GM19240 (cell line): Measurements from ENCODE around the gene GABRB2.
"Not testable (repeated sequence)": the region's sequence is repeated elsewhere in the genome, so short reads cannot be mapped to it uniquely, and the experiment has no call there.

Experiments used
- DNase-seq: peaks from one replicate; pipeline ENCODE4 v3.0.0; 2011; ENCODE audit warnings: low spot score; ENCODE audit not compliant: insufficient read length

The GABRB2 gene

DNA sequence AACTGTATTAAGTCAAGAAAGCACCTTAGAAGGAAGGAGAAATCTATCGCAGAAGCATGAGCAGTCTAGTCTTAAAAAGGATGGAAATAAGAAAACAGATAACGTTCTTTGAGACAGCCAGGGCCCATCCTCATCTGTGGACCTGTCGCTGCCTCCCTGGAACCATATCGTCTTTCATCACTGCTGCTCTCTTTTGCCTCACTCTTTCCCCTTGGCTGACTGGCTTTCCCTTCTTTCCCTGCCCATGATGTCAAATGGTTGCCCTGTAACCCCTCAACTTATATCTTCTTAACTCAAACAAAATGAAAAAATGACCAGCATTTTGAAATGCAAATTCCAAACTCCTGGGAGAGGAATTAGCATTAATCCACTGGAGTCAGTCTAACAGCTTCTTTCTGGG lies 299.8 kb downstream of the GABRB2 start:
- no peak for DNase-seq

DNA sequence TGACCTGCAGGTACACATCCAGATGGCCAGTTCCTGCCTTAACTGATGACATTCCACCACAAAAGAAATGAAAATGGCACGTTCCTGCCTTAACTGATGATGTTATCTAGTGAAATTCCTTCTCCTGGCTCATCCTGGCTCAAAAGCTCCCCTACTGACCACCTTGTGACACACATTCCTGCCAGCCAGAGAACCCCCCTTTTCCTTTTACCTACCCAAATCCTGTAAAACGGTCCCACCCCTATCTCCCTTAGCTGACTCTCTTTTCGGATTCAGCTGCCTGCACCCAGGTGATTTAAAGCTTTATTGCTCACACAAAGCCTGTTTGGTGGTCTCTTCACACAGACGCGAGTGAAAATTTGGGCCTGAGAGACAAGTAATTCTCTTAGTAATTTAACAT lies 300.7 kb downstream of the GABRB2 start:
- not testable (repeated sequence) for DNase-seq
